ENCODE results near the gene BIK. TPM values are rescaled to one million over a fixed set of nuclear protein-coding genes. Genes with fewer than 3 reads are reported as not detected.

BIK gene
- total RNA-seq: 0.79 and 1.1 TPM in 2 replicates

GRCh38 chr22:43110444-43110926, at the start of gene BIK:
TSS of gene BIK (plus strand) at chr22:43110750. CDS start at chr22:43124023, 13,273 bp downstream.
- peak; percentile 47 to 74 for DNase-seq (ENCODE audit: low read depth in 2 of 2)

GRCh38 chr22:43066134-43066533, 44.4 kb upstream of the BIK start:
- DNase-seq (ENCODE audit: low read depth in 2 of 2): peak in 1 of 2 donors; percentile 46

- peak; percentile 32 to 74 for DNase-seq (ENCODE audit: low read depth in 2 of 2)
Observed at GRCh38 chr22:43066844-43067385, 43.6 kb upstream of the BIK start.

GRCh38 chr22:43077121-43077877, 33.3 kb upstream of the BIK start:
- no peak for DNase-seq (ENCODE audit: low read depth in 2 of 2)

GRCh38 chr22:43078522-43078921, 32.0 kb upstream of the BIK start:
- DNase-seq (ENCODE audit: low read depth in 2 of 2): no peak

GRCh38 chr22:43079742-43080141, 30.8 kb upstream of the BIK start:
- no peak for DNase-seq (ENCODE audit: low read depth in 2 of 2)

- no peak for DNase-seq (ENCODE audit: low read depth in 2 of 2)
Observed at GRCh38 chr22:43080616-43081015, 29.9 kb upstream of the BIK start.

GRCh38 chr22:43081968-43082367, 28.6 kb upstream of the BIK start:
- DNase-seq (ENCODE audit: low read depth in 2 of 2): no peak

GRCh38 chr22:43085658-43086606, 24.6 kb upstream of the BIK start:
- DNase-seq (ENCODE audit: low read depth in 2 of 2): peak in 1 of 2 donors; percentile 88

GRCh38 chr22:43088627-43088983, 21.9 kb upstream of the BIK start:
- no peak for DNase-seq (ENCODE audit: low read depth in 2 of 2)

- peak; percentile 84 to 88 for DNase-seq (ENCODE audit: low read depth in 2 of 2)
Observed at GRCh38 chr22:43088984-43089717, 21.4 kb upstream of the BIK start, which contains the start of gene TTLL1. TSS of gene TTLL1 (minus strand) at chr22:43089391. CDS start at chr22:43075586, 13,805 bp downstream.

- DNase-seq (ENCODE audit: low read depth in 2 of 2): peak; percentile 86 to 93
Observed at GRCh38 chr22:43090130-43090789, 20.3 kb upstream of the BIK start.

GRCh38 chr22:43092085-43092484, 18.5 kb upstream of the BIK start:
- no peak for DNase-seq (ENCODE audit: low read depth in 2 of 2)

- DNase-seq (ENCODE audit: low read depth in 2 of 2): peak in 1 of 2 donors; percentile 60
Observed at GRCh38 chr22:43094085-43094484, 16.5 kb upstream of the BIK start.

GRCh38 chr22:43094551-43094950, 16.0 kb upstream of the BIK start:
- DNase-seq (ENCODE audit: low read depth in 2 of 2): no peak

- no peak for DNase-seq (ENCODE audit: low read depth in 2 of 2)
Observed at GRCh38 chr22:43096420-43096819, 14.1 kb upstream of the BIK start.

- DNase-seq (ENCODE audit: low read depth in 2 of 2): peak in 1 of 2 donors; percentile 53
Observed at GRCh38 chr22:43098356-43098755, 12.2 kb upstream of the BIK start.

GRCh38 chr22:43099095-43099494, 11.5 kb upstream of the BIK start:
- no peak for DNase-seq (ENCODE audit: low read depth in 2 of 2)

- peak in 1 of 2 donors; percentile 37 for DNase-seq (ENCODE audit: low read depth in 2 of 2)
Observed at GRCh38 chr22:43100225-43100624, 10.3 kb upstream of the BIK start.

- DNase-seq (ENCODE audit: low read depth in 2 of 2): peak; percentile 33 to 66
Observed at GRCh38 chr22:43101306-43101705, 9.2 kb upstream of the BIK start.

Data from lung microvascular endothelial cell (primary cell).